GM12892 (cell line): Measurements from ENCODE around the gene CLIC5.

Experiments used
- POLR2A ChIP-seq: IDR thresholded peaks from 2 replicates; pipeline ENCODE4 v1.6.1; 2011; ENCODE audit warnings: low read depth, low read length, control low read depth
- POLR2AphosphoS5 ChIP-seq: IDR thresholded peaks from 2 replicates; pipeline ENCODE4 v1.6.1; 2011; ENCODE audit warnings: low read depth, low read length, control low read depth
- TAF1 ChIP-seq: IDR thresholded peaks from 2 replicates; pipeline ENCODE4 v1.6.1; 2011; ENCODE audit warnings: low read depth, mild to moderate bottlenecking, control low read depth, low read length, borderline replicate concordance

DNA sequence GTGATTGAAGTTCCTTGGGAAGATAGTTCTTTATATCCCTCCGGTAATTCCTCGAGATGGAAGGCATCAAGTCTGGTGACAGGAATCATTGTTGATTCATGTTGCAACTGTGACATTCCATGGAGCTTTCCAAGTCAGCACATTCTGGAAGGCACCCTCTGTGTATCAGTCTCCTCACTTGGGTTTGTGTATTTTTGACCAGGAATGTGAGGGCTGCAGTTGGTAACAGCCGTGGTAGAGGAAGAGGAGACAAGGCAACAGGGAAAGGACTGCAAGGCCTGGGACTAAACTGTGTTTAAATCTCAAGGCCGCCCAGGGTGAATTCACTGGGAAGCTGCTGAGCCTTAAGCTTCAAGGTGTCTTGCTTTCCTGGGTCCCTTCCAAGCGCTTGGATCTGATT is 99.0 kb downstream of the CLIC5 start:
- TF ChIP-seq TAF1, result no peak
- no peak for TF ChIP-seq POLR2AphosphoS5
- TF ChIP-seq POLR2A, result no peak
